GM12878 (cell line): ENCODE data around the gene BUB1. TPM values are rescaled to one million over a fixed set of nuclear protein-coding genes. Genes with fewer than 3 reads are reported as not detected.
"Not testable (repeated sequence)": the region's sequence is repeated elsewhere in the genome, so short reads cannot be mapped to it uniquely, and the experiment has no call there.

Experiments used
- ATAC-seq: fragments of 200-7000 bp; cut with Tn5 transposase; 3 replicates; pipeline ENCODE4 v1.9.1; 2020; ENCODE audit warnings: mild to moderate bottlenecking, moderate library complexity
- BruUV-seq: library from RNA; stranded (reverse); fragments of 400-500 nt; replicated peaks from 2 replicates; lab custom pipeline; 2021; lab: Mats Ljungman, UMichigan
- CTCF ChIA-PET: fragments of 300-600 bp; sonication (Branson Sonifier 250); formaldehyde crosslinking; extraction: SDS; loops from one replicate; lab custom pipeline; 2021; ENCODE audit warnings: inconsistent platforms; lab: Yijun Ruan, JAX
- POLR2A ChIA-PET: fragments of 350-600 bp; formaldehyde crosslinking; extraction: SDS; loops from one replicate; lab custom pipeline; 2021; ENCODE audit warnings: inconsistent platforms; lab: Charles Lee
- RAD21 ChIA-PET: fragments of 300-600 bp; sonication (Branson Sonifier 250); formaldehyde crosslinking; loops from one replicate; lab custom pipeline; 2023; ENCODE audit warnings: antibody characterized with exemption; ENCODE audit not compliant: unreplicated experiment; lab: Charles Lee
- SMC1A ChIA-PET: fragments of 300-600 bp; sonication (Branson Sonifier 250); formaldehyde crosslinking; loops from one replicate; lab custom pipeline; 2023; ENCODE audit not compliant: unreplicated experiment, uncharacterized antibody; lab: Charles Lee
- DNase-seq: peaks from one replicate; pipeline ENCODE4 v3.0.0-alpha.2; 2011; ENCODE audit warnings: low read depth, low spot score
- FAIRE-seq: peaks from 3 replicates; lab custom pipeline; 2011; peaks lifted over from hg19 to GRCh38; lab: Jason Lieb, UNC
- H2AFZ ChIP-seq: 2 replicates; pipeline ENCODE4 v1.6.0; 2011; ENCODE audit warnings: low read depth, low read length, control low read depth; ENCODE audit not compliant: control insufficient read depth
- H3K27ac ChIP-seq: 2 replicates; pipeline ENCODE4 v1.5.1; 2011; ENCODE audit warnings: control low read depth; ENCODE audit not compliant: control insufficient read depth, insufficient read depth
- H3K27me3 ChIP-seq, 2 experiments: replicated peaks in 1 of 2; 2 replicates each; pipeline versions ENCODE4 v1.6.0 to v1.6.1; 2011; ENCODE audit warnings: low read length in 1 of 2; ENCODE audit not compliant: control insufficient read depth in 2 of 2, insufficient read depth in 2 of 2
- H3K36me3 ChIP-seq, 2 experiments: 2 replicates each; pipeline ENCODE4 v1.5.1; 2011; ENCODE audit warnings: low read length in 1 of 2; ENCODE audit not compliant: control insufficient read depth in 2 of 2, insufficient read depth in 2 of 2
- H3K4me1 ChIP-seq: 2 replicates; pipeline ENCODE4 v1.6.1; 2011; ENCODE audit warnings: mild to moderate bottlenecking, low read length, moderate library complexity, mixed read lengths; ENCODE audit not compliant: control insufficient read depth, insufficient read depth
- H3K4me2 ChIP-seq: 2 replicates; pipeline ENCODE4 v1.6.0; 2011; ENCODE audit warnings: control low read depth; ENCODE audit not compliant: control insufficient read depth, insufficient read depth
- H3K4me3 ChIP-seq: fragments of 200-600 bp; sonication (generic); 2 replicates; pipeline ENCODE4 v1.5.1; 2016
- H3K79me2 ChIP-seq: 2 replicates; pipeline ENCODE4 v1.6.0; 2011; ENCODE audit warnings: low read length; ENCODE audit not compliant: control insufficient read depth, insufficient read depth
- H3K9ac ChIP-seq: 2 replicates; pipeline ENCODE4 v1.8.0; 2011; ENCODE audit warnings: low read length, control low read depth, mixed read lengths; ENCODE audit not compliant: control insufficient read depth, insufficient read depth
- H3K9me3 ChIP-seq: replicated peaks from 3 replicates; pipeline ENCODE4 v1.5.1; 2011; ENCODE audit warnings: mild to moderate bottlenecking, low read length; ENCODE audit not compliant: control insufficient read depth, insufficient read depth
- H4K20me1 ChIP-seq: 2 replicates; pipeline ENCODE4 v1.6.0; 2011; ENCODE audit not compliant: control insufficient read depth, insufficient read depth
- WGBS: methylation state at CpG from one replicate; pipeline ENCODE4 v1.1.6; 2016; ENCODE audit warnings: low lambda C conversion rate; ENCODE audit not compliant: insufficient replicate concordance, insufficient coverage; ENCODE audit errors: missing lambda C conversion rate; 5-methylcytosine and 5-hydroxymethylcytosine counted together
- in situ Hi-C: fragments of 300-500 bp; cut with MboI; formaldehyde crosslinking; loops from 9 replicates; pipeline ENCODE4 v1.14.3; 2018; ENCODE audit warnings: mixed read lengths
- intact Hi-C: fragments of 100-400 bp; cut with micrococcal nuclease; formaldehyde crosslinking; loops from one replicate; pipeline ENCODE4 v1.14.2; 2022; ENCODE audit not compliant: unreplicated experiment
- polyA plus RNA-seq, 11 experiments: library from polyadenylated mRNA; depleted of rRNA in 4 of 11; unstranded in 6 of 11; stranded (reverse) in 5 of 11; fragments of >200 nt; fragmentation: Nextera tagmentation in 4 of 11; fragmentation: Illumina TruSeq in 1 of 11; extraction: Ambion mirVana in 4 of 11; extraction: Trizol in 1 of 11; gene quantifications; 1 replicate in 1 of 11; 2 replicates in 10 of 11; pipeline versions ENCODE4 v1.2.1 to v1.2.3, GENCODE V29; 2011 to 2016; ENCODE audit warnings: inconsistent platforms in 2 of 11, missing spikeins in 2 of 11, low read depth in 1 of 11
- total RNA-seq, 4 experiments: library from RNA; depleted of rRNA in 3 of 4; stranded (reverse); fragments of >200 nt in 3 of 4; fragmentation: Illumina TruSeq in 1 of 4; extraction: Trizol in 1 of 4; gene quantifications; 2 replicates each; pipeline versions ENCODE4 v1.2.1 to v1.2.3, GENCODE V29; 2013 to 2021

The BUB1 gene
- total and polyA plus RNA-seq, 10 of the 15 experiments (the other 5 are each of a cell fraction or from before 2014, with no cell fraction given), result 52.4 to 142 (median 88.9) TPM

DNA sequence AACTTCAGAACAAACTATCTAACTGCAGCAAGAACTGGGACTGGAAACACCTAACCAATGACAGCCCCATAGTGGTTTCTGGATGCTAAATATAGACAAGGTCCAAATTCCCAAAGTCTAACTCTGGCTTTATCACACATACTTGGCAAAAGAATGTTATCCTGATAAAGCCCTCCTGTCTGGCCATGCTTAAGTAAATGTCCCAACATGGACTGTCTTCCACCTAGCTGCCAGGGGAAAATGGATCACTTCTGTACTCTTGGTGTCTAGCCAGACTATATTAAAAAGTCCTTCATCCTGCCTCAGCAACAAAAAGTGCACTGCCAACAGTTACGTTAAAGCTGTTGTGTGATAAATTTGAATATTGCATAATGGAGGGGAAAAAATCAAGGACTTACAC lies 89.3 kb downstream of the BUB1 start:
- CTCF ChIA-PET, ATAC-seq, H3K9ac ChIP-seq, H3K79me2 ChIP-seq, POLR2A ChIA-PET, H3K27me3 ChIP-seq, H3K36me3 ChIP-seq, H3K4me1 ChIP-seq, H3K4me3 ChIP-seq, intact Hi-C loops, H4K20me1 ChIP-seq, DNase-seq, H3K4me2 ChIP-seq, in situ Hi-C loops, H2AFZ ChIP-seq, BruUV-seq, H3K9me3 ChIP-seq, H3K27ac ChIP-seq, FAIRE-seq, SMC1A ChIA-PET, RAD21 ChIA-PET: not testable (repeated sequence)
- WGBS, result no CpG with 5 or more reads among the region's 1 CpG

Other genes with a start within 250 kb of the BUB1 start
- gene LIMS4, start 205.2 kb downstream of the BUB1 start, total RNA-seq (2014; rRNA removed), result 1.1 TPM in 1 of 2 replicates, not detected in the other
- 0.13 TPM in 1 of 2 replicates, not detected in the other for gene LIMS4, start 205.2 kb downstream of the BUB1 start, total RNA-seq (2014; rRNA removed; fragmentation: Illumina TruSeq; extraction: Trizol)
- 0.40 and 0.49 TPM in 2 replicates for gene LIMS4, start 205.2 kb downstream of the BUB1 start, total RNA-seq (2021)
- 0.53 and 0.91 TPM in 2 replicates for gene LIMS4, start 205.2 kb downstream of the BUB1 start, polyA plus RNA-seq (2011; rRNA removed)
- 0.31 TPM in 1 of 2 replicates, not detected in the other for gene LIMS4, start 205.2 kb downstream of the BUB1 start, polyA plus RNA-seq (2014; fragmentation: Illumina TruSeq; extraction: Trizol)
- gene LIMS4, start 205.2 kb downstream of the BUB1 start, polyA plus RNA-seq (2014; fragmentation: Nextera tagmentation; extraction: Ambion mirVana), result under 1 TPM; 0.47 to 0.63 TPM
- 1.2 and 1.3 TPM in 2 replicates for gene LIMS4, start 205.2 kb downstream of the BUB1 start, polyA plus RNA-seq (2014; rRNA removed)
- under 1 TPM; 0.11 to 0.29 TPM for gene LIMS4, start 205.2 kb downstream of the BUB1 start, polyA plus RNA-seq (2016; fragmentation: Nextera tagmentation; extraction: Ambion mirVana)
- 9.7 and 12.5 TPM in 2 replicates for gene RGPD6, start 100.8 kb downstream of the BUB1 start, total RNA-seq (2014; rRNA removed)
- 13.7 and 15.9 TPM in 2 replicates for gene RGPD6, start 100.8 kb downstream of the BUB1 start, total RNA-seq (2014; rRNA removed; fragmentation: Illumina TruSeq; extraction: Trizol)
- 3.1 and 12.5 TPM in 2 replicates for gene RGPD6, start 100.8 kb downstream of the BUB1 start, total RNA-seq (2021)
- gene RGPD6, start 100.8 kb downstream of the BUB1 start, polyA plus RNA-seq (2011; rRNA removed), result 4.1 and 6.3 TPM in 2 replicates
- gene RGPD6, start 100.8 kb downstream of the BUB1 start, polyA plus RNA-seq (2014; fragmentation: Illumina TruSeq; extraction: Trizol), result 9.2 and 11.1 TPM in 2 replicates
- gene RGPD6, start 100.8 kb downstream of the BUB1 start, polyA plus RNA-seq (2014; fragmentation: Nextera tagmentation; extraction: Ambion mirVana), result 1 to 10 TPM; 2.7 to 3.1 TPM
- gene RGPD6, start 100.8 kb downstream of the BUB1 start, polyA plus RNA-seq (2014; rRNA removed), result 4.7 and 7.8 TPM in 2 replicates
- 1 to 10 TPM; 7.8 to 9.7 TPM for gene RGPD6, start 100.8 kb downstream of the BUB1 start, polyA plus RNA-seq (2016; fragmentation: Nextera tagmentation; extraction: Ambion mirVana)
- 0.73 and 1.1 TPM in 2 replicates for gene ACOXL, start 54.5 kb upstream of the BUB1 start, total RNA-seq (2014; rRNA removed)
- 0.78 and 1.2 TPM in 2 replicates for gene ACOXL, start 54.5 kb upstream of the BUB1 start, total RNA-seq (2014; rRNA removed; fragmentation: Illumina TruSeq; extraction: Trizol)
- gene ACOXL, start 54.5 kb upstream of the BUB1 start, total RNA-seq (2021), result 0.51 and 1.1 TPM in 2 replicates
- gene ACOXL, start 54.5 kb upstream of the BUB1 start, polyA plus RNA-seq (2011; rRNA removed), result 0.78 and 0.79 TPM in 2 replicates
- 0.65 and 0.71 TPM in 2 replicates for gene ACOXL, start 54.5 kb upstream of the BUB1 start, polyA plus RNA-seq (2014; fragmentation: Illumina TruSeq; extraction: Trizol)
- under 1 TPM; 0.05 to 0.47 TPM for gene ACOXL, start 54.5 kb upstream of the BUB1 start, polyA plus RNA-seq (2014; fragmentation: Nextera tagmentation; extraction: Ambion mirVana)
- 0.90 and 1.3 TPM in 2 replicates for gene ACOXL, start 54.5 kb upstream of the BUB1 start, polyA plus RNA-seq (2014; rRNA removed)
- under 1 TPM; 0.68 to 0.83 TPM for gene ACOXL, start 54.5 kb upstream of the BUB1 start, polyA plus RNA-seq (2016; fragmentation: Nextera tagmentation; extraction: Ambion mirVana)